Keratinocyte (primary cell): Measurements from ENCODE around the gene BTRC. TPM values are rescaled to one million over a fixed set of nuclear protein-coding genes. Genes with fewer than 3 reads are reported as not detected.

ENCODE experiments used
- DNase-seq: peaks from one replicate; pipeline ENCODE4 v3.0.0-alpha.2; 2011; ENCODE audit warnings: low read depth, missing footprints, low spot score
- FAIRE-seq: peaks from 2 replicates; lab custom pipeline; 2011; peaks lifted over from hg19 to GRCh38; lab: Jason Lieb, UNC
- H2AFZ ChIP-seq: 2 replicates; pipeline ENCODE4 v1.6.0; 2012; ENCODE audit warnings: low read length, control low read depth, inconsistent platforms; ENCODE audit not compliant: control insufficient read depth
- H3K27ac ChIP-seq: 2 replicates; pipeline ENCODE4 v1.5.1; 2011; ENCODE audit warnings: low read length; ENCODE audit not compliant: control insufficient read depth, insufficient read depth
- H3K27me3 ChIP-seq: 3 replicates; pipeline ENCODE4 v1.6.0; 2011; ENCODE audit warnings: low read length; ENCODE audit not compliant: control insufficient read depth, insufficient read depth; ENCODE audit errors: extremely low read depth
- H3K36me3 ChIP-seq, 2 experiments: 2 replicates in 1 of 2; 3 replicates in 1 of 2; pipeline ENCODE4 v1.5.1; 2011; ENCODE audit warnings: low read length in 2 of 2, mild to moderate bottlenecking in 1 of 2; ENCODE audit not compliant: control insufficient read depth in 2 of 2, insufficient read depth in 2 of 2; ENCODE audit errors: extremely low read depth in 1 of 2
- H3K4me1 ChIP-seq: 3 replicates; pipeline ENCODE4 v1.5.1; 2011; ENCODE audit warnings: low read length; ENCODE audit not compliant: control insufficient read depth, insufficient read depth; ENCODE audit errors: extremely low read depth
- H3K4me2 ChIP-seq: 3 replicates; pipeline ENCODE4 v1.6.0; 2011; ENCODE audit warnings: low read depth, low read length; ENCODE audit not compliant: control insufficient read depth, insufficient read depth; ENCODE audit errors: extremely low read depth
- H3K4me3 ChIP-seq, 3 experiments: fragments of 200-600 bp in 1 of 3; sonication (generic) in 1 of 3; 2 replicates in 2 of 3; 3 replicates in 1 of 3; pipeline ENCODE4 v1.5.1; 2011 to 2016; ENCODE audit warnings: low read length in 3 of 3, mild to moderate bottlenecking in 3 of 3, control low read depth in 2 of 3, inconsistent platforms in 1 of 3, low read depth in 1 of 3, mixed read lengths in 1 of 3, mixed run types in 1 of 3, moderate library complexity in 1 of 3; ENCODE audit not compliant: control insufficient read depth in 2 of 3, insufficient read depth in 2 of 3; ENCODE audit errors: extremely low read depth in 1 of 3
- H3K79me2 ChIP-seq: 2 replicates; pipeline ENCODE4 v1.6.0; 2012; ENCODE audit warnings: low read length; ENCODE audit not compliant: control insufficient read depth, insufficient read depth
- H3K9ac ChIP-seq: 3 replicates; pipeline ENCODE4 v1.6.0; 2011; ENCODE audit warnings: low read length; ENCODE audit not compliant: control insufficient read depth, insufficient read depth; ENCODE audit errors: extremely low read depth
- H3K9me1 ChIP-seq: 3 replicates; pipeline ENCODE4 v1.6.0; 2011; ENCODE audit warnings: low read length; ENCODE audit not compliant: control insufficient read depth, insufficient read depth; ENCODE audit errors: extremely low read depth
- H3K9me3 ChIP-seq: 2 replicates; pipeline ENCODE4 v1.5.1; 2012; ENCODE audit warnings: low read depth, low read length; ENCODE audit not compliant: control insufficient read depth
- H4K20me1 ChIP-seq: 3 replicates; pipeline ENCODE4 v1.6.0; 2011; ENCODE audit warnings: low read length; ENCODE audit not compliant: control insufficient read depth, insufficient read depth; ENCODE audit errors: extremely low read depth
- EZH2 ChIP-seq: IDR thresholded peaks from one replicate; pipeline ENCODE4 v1.6.1; 2012; ENCODE audit warnings: inconsistent platforms, mild to moderate bottlenecking, low read length, moderate library complexity
- dilution Hi-C: fragments of 300-500 bp; cut with MboI; formaldehyde crosslinking; loops from one replicate; pipeline ENCODE4 v1.7.0; 2020; ENCODE audit warnings: low sequenced_read_pairs; ENCODE audit not compliant: extremely low pct_ligation_motif_present
- polyA plus RNA-seq, 5 experiments: library from polyadenylated mRNA; depleted of rRNA in 3 of 5; stranded (reverse) in 3 of 5; stranded (forward) in 1 of 5; unstranded in 1 of 5; fragments of >200 nt; gene quantifications; 1 replicate in 1 of 5; 2 replicates in 3 of 5; 3 replicates in 1 of 5; pipeline versions ENCODE4 v1.2.1 to v1.2.3, GENCODE V29; 2011 to 2012; ENCODE audit warnings: missing spikeins in 2 of 5, low read depth in 1 of 5, low replicate concordance in 1 of 5
- TF ChIP-seq, protein P1 (sequence below), 3 experiments: IDR thresholded peaks in 1 of 3; conservative IDR thresholded peaks in 1 of 3; optimal IDR thresholded peaks in 1 of 3; 2 replicates in 2 of 3; 3 replicates in 1 of 3; pipeline versions ENCODE3 to v1.5.1; 2011; ENCODE audit warnings: low read length in 3 of 3, mild to moderate bottlenecking in 3 of 3, moderate library complexity in 2 of 3, control low read depth in 1 of 3, inconsistent platforms in 1 of 3; ENCODE audit not compliant: insufficient read depth in 2 of 3; ENCODE audit errors: extremely low read depth in 1 of 3

Gene BTRC
- polyA plus RNA-seq, 1 donor (not counting 4 experiments of a cell fraction or from before 2014, with no cell fraction given): 21.7 TPM

- peaks cover 16% of the 10 kb centered on the region for H3K4me1 ChIP-seq
- no peaks in the 10 kb centered on the region for H3K79me2 ChIP-seq
- H3K9ac ChIP-seq: peak overlapping the region; percentile 50
- H3K4me3 ChIP-seq: peak overlapping the region in 1 of 3 experiments; percentile 45
- H3K9me3 ChIP-seq: no peaks in the 10 kb centered on the region
- no peaks in the 10 kb centered on the region for H4K20me1 ChIP-seq
- DNase-seq (peak; percentile 62), FAIRE-seq (peak; percentile 69)
- dilution Hi-C loops: no loop called here
- peak overlapping the region; percentile 62 for H3K4me2 ChIP-seq
- H3K36me3 ChIP-seq: no peaks in the 10 kb centered on the region
- H2AFZ ChIP-seq: no peak overlapping the region
- H3K27me3 ChIP-seq: no peaks in the 10 kb centered on the region
- peak overlapping the region; percentile 71 for H3K27ac ChIP-seq
- H3K9me1 ChIP-seq: no peaks in the 10 kb centered on the region
- TF ChIP-seq, protein P1, sequence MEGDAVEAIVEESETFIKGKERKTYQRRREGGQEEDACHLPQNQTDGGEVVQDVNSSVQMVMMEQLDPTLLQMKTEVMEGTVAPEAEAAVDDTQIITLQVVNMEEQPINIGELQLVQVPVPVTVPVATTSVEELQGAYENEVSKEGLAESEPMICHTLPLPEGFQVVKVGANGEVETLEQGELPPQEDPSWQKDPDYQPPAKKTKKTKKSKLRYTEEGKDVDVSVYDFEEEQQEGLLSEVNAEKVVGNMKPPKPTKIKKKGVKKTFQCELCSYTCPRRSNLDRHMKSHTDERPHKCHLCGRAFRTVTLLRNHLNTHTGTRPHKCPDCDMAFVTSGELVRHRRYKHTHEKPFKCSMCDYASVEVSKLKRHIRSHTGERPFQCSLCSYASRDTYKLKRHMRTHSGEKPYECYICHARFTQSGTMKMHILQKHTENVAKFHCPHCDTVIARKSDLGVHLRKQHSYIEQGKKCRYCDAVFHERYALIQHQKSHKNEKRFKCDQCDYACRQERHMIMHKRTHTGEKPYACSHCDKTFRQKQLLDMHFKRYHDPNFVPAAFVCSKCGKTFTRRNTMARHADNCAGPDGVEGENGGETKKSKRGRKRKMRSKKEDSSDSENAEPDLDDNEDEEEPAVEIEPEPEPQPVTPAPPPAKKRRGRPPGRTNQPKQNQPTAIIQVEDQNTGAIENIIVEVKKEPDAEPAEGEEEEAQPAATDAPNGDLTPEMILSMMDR (optimal IDR thresholded peaks at IDR 0.05 in 1 of 3, IDR thresholded peaks at IDR 0.05 in 1 of 3, conservative IDR thresholded peaks at IDR 0.05 in 1 of 3; ENCODE audit: extremely low read depth in 1 of 3, insufficient read depth in 2 of 3, low read length in 3 of 3): no peak
- no peak for TF ChIP-seq EZH2
Measured at GRCh38 chr10:101380353-101381017, 26.5 kb downstream of the BTRC start.

- H3K9ac ChIP-seq: no peak overlapping the region
- H3K79me2 ChIP-seq: no peaks in the 10 kb centered on the region
- H2AFZ ChIP-seq: no peak overlapping the region
- peaks cover 3% of the 10 kb centered on the region for H3K4me1 ChIP-seq
- H3K27me3 ChIP-seq: no peaks in the 10 kb centered on the region
- no peaks in the 10 kb centered on the region for H3K9me1 ChIP-seq
- no peak overlapping the region for H3K4me3 ChIP-seq
- H4K20me1 ChIP-seq: no peaks in the 10 kb centered on the region
- dilution Hi-C loops: no loop called here
- H3K4me2 ChIP-seq: no peak overlapping the region
- no peaks in the 10 kb centered on the region for H3K9me3 ChIP-seq
- H3K36me3 ChIP-seq: no peaks in the 10 kb centered on the region
- FAIRE-seq: no peak
- no peak for DNase-seq
- no peak overlapping the region for H3K27ac ChIP-seq
- no peak for TF ChIP-seq EZH2
- TF ChIP-seq, protein P1 (optimal IDR thresholded peaks at IDR 0.05 in 1 of 3, IDR thresholded peaks at IDR 0.05 in 1 of 3, conservative IDR thresholded peaks at IDR 0.05 in 1 of 3; ENCODE audit: extremely low read depth in 1 of 3, insufficient read depth in 2 of 3, low read length in 3 of 3): no peak
Measured at GRCh38 chr10:101385866-101386658, 32.1 kb downstream of the BTRC start.
